SK-N-SH treated with all-trans-retinoic acid at 6 μM for 48 hours (cell line): ENCODE data around the gene DOCK4.
A peak's percentile ranks its signal among the peaks of the same experiment; 100 is the strongest.

Experiments used
- ATAC-seq: fragments of 200-7000 bp; cut with Tn5 transposase; 3 replicates; pipeline ENCODE4 v1.9.1; 2020; ENCODE audit warnings: mild to moderate bottlenecking, moderate library complexity
- ARNTL ChIP-seq: fragments of 450-650 bp; formaldehyde crosslinking; IDR thresholded peaks from 2 replicates; pipeline ENCODE4 v1.5.0; 2020; ENCODE audit warnings: low read depth, mild to moderate bottlenecking, moderate library complexity, borderline replicate concordance
- BACH2 ChIP-seq: fragments of 250-450 bp; sonication (Bioruptor Pico); IDR thresholded peaks from 2 replicates; pipeline ENCODE4 v1.9.0; 2021; ENCODE audit warnings: mild to moderate bottlenecking, borderline replicate concordance
- CSDC2 ChIP-seq: fragments of 250-450 bp; sonication (Bioruptor Pico); IDR thresholded peaks from 2 replicates; pipeline ENCODE4 v1.5.0; 2020; ENCODE audit warnings: mild to moderate bottlenecking, moderate library complexity
- ESRRG ChIP-seq: fragments of 250-450 bp; sonication (Bioruptor Pico); IDR thresholded peaks from 2 replicates; pipeline ENCODE4 v1.6.1; 2021; ENCODE audit warnings: mild to moderate bottlenecking
- GLIS3 ChIP-seq: fragments of 250-450 bp; sonication (Bioruptor Pico); IDR thresholded peaks from 2 replicates; pipeline ENCODE4 v1.5.0; 2020; ENCODE audit warnings: mild to moderate bottlenecking, moderate library complexity
- ISL1 ChIP-seq: fragments of 250-450 bp; sonication (Bioruptor Pico); IDR thresholded peaks from 2 replicates; pipeline ENCODE4 v2.1.2; 2022; ENCODE audit warnings: mild to moderate bottlenecking, moderate library complexity
- OSR1 ChIP-seq: fragments of 250-450 bp; sonication (Bioruptor Pico); IDR thresholded peaks from 2 replicates; pipeline ENCODE4 v1.8.0; 2022; ENCODE audit warnings: moderate library complexity, mild to moderate bottlenecking, inconsistent platforms
- PPARA ChIP-seq: fragments of 250-450 bp; sonication (Bioruptor Pico); IDR thresholded peaks from 2 replicates; pipeline ENCODE4 v1.5.0; 2020; ENCODE audit warnings: mild to moderate bottlenecking, borderline replicate concordance
- RARB ChIP-seq: fragments of 250-450 bp; sonication (Bioruptor Pico); IDR thresholded peaks from 2 replicates; pipeline ENCODE4 v1.8.0; 2021; ENCODE audit warnings: mild to moderate bottlenecking, moderate library complexity
- SNAI2 ChIP-seq: fragments of 250-450 bp; sonication (Bioruptor Pico); IDR thresholded peaks from 2 replicates; pipeline ENCODE4 v1.5.0; 2020; ENCODE audit warnings: mild to moderate bottlenecking, moderate library complexity
- TCF4 ChIP-seq: fragments of 250-450 bp; sonication (Bioruptor Pico); IDR thresholded peaks from 2 replicates; pipeline ENCODE4 v1.8.0; 2021; ENCODE audit warnings: mild to moderate bottlenecking, moderate library complexity, borderline replicate concordance
- TOX ChIP-seq: fragments of 250-450 bp; sonication (Bioruptor Pico); IDR thresholded peaks from 2 replicates; pipeline ENCODE4 v1.8.0; 2021; ENCODE audit warnings: mild to moderate bottlenecking, moderate library complexity, borderline replicate concordance
- ZC3H10 ChIP-seq: fragments of 250-450 bp; sonication (Bioruptor Pico); IDR thresholded peaks from 2 replicates; pipeline ENCODE4 v1.5.1; 2021; ENCODE audit warnings: mild to moderate bottlenecking, moderate library complexity
- ZFP30 ChIP-seq: fragments of 450-650 bp; formaldehyde crosslinking; IDR thresholded peaks from 2 replicates; pipeline ENCODE4 v1.5.0; 2022; ENCODE audit warnings: mild to moderate bottlenecking, moderate library complexity
- ZNF565 ChIP-seq: fragments of 450-650 bp; formaldehyde crosslinking; conservative IDR thresholded peaks from 2 replicates; pipeline ENCODE4 v1.5.0; 2020; ENCODE audit warnings: low read depth, mild to moderate bottlenecking, moderate library complexity
- ZNF70 ChIP-seq: fragments of 450-650 bp; formaldehyde crosslinking; IDR thresholded peaks from 2 replicates; pipeline ENCODE4 v1.5.0; 2020; ENCODE audit warnings: mild to moderate bottlenecking, moderate library complexity
- ZNF8 ChIP-seq: fragments of 450-650 bp; formaldehyde crosslinking; IDR thresholded peaks from 2 replicates; pipeline ENCODE4 v1.5.0; 2020; ENCODE audit warnings: mild to moderate bottlenecking, moderate library complexity
- TF ChIP-seq, protein P1 (sequence below): fragments of 250-450 bp; sonication (Bioruptor Pico); IDR thresholded peaks from 2 replicates; pipeline ENCODE4 v1.5.0; 2020; ENCODE audit warnings: mild to moderate bottlenecking, moderate library complexity
- TF ChIP-seq, protein P2 (sequence below): fragments of 250-450 bp; sonication (Bioruptor Pico); IDR thresholded peaks from 2 replicates; pipeline ENCODE4 v1.5.1; 2020; ENCODE audit warnings: low read depth, mild to moderate bottlenecking, moderate library complexity
- TF ChIP-seq, protein P3 (sequence below): fragments of 250-450 bp; sonication (Bioruptor Pico); IDR thresholded peaks from 2 replicates; pipeline ENCODE4 v1.8.0; 2020; ENCODE audit warnings: mild to moderate bottlenecking, moderate library complexity, borderline replicate concordance
- TF ChIP-seq, protein P4 (sequence below): fragments of 250-450 bp; sonication (Bioruptor Pico); IDR thresholded peaks from 2 replicates; pipeline ENCODE4 v1.5.1; 2021; ENCODE audit warnings: mild to moderate bottlenecking, moderate library complexity

Gene DOCK4

GRCh38 chr7:112223310-112223709 is 17.1 kb upstream of the DOCK4 start:
- TF ChIP-seq, protein P1, sequence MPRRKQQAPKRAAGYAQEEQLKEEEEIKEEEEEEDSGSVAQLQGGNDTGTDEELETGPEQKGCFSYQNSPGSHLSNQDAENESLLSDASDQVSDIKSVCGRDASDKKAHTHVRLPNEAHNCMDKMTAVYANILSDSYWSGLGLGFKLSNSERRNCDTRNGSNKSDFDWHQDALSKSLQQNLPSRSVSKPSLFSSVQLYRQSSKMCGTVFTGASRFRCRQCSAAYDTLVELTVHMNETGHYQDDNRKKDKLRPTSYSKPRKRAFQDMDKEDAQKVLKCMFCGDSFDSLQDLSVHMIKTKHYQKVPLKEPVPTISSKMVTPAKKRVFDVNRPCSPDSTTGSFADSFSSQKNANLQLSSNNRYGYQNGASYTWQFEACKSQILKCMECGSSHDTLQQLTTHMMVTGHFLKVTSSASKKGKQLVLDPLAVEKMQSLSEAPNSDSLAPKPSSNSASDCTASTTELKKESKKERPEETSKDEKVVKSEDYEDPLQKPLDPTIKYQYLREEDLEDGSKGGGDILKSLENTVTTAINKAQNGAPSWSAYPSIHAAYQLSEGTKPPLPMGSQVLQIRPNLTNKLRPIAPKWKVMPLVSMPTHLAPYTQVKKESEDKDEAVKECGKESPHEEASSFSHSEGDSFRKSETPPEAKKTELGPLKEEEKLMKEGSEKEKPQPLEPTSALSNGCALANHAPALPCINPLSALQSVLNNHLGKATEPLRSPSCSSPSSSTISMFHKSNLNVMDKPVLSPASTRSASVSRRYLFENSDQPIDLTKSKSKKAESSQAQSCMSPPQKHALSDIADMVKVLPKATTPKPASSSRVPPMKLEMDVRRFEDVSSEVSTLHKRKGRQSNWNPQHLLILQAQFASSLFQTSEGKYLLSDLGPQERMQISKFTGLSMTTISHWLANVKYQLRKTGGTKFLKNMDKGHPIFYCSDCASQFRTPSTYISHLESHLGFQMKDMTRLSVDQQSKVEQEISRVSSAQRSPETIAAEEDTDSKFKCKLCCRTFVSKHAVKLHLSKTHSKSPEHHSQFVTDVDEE (CRISPR knock-in tag), result no peak
- TF ChIP-seq ESRRG (CRISPR knock-in tag), result no peak
- TF ChIP-seq BACH2 (CRISPR knock-in tag), result no peak
- no peak for TF ChIP-seq ZNF8 (CRISPR knock-in tag)
- no peak for TF ChIP-seq ZC3H10 (CRISPR knock-in tag)
- no peak for TF ChIP-seq ZNF565
- no peak for TF ChIP-seq SNAI2
- TF ChIP-seq GLIS3, result no peak
- no peak for TF ChIP-seq TOX (CRISPR knock-in tag)
- ATAC-seq, result no peak

- no peak for ATAC-seq
- TF ChIP-seq RARB (CRISPR knock-in tag), result no peak
- no peak for TF ChIP-seq ARNTL (CRISPR knock-in tag)
- TF ChIP-seq, protein P2, sequence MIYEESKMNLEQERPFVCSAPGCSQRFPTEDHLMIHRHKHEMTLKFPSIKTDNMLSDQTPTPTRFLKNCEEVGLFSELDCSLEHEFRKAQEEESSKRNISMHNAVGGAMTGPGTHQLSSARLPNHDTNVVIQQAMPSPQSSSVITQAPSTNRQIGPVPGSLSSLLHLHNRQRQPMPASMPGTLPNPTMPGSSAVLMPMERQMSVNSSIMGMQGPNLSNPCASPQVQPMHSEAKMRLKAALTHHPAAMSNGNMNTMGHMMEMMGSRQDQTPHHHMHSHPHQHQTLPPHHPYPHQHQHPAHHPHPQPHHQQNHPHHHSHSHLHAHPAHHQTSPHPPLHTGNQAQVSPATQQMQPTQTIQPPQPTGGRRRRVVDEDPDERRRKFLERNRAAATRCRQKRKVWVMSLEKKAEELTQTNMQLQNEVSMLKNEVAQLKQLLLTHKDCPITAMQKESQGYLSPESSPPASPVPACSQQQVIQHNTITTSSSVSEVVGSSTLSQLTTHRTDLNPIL (CRISPR knock-in tag), result no peak
- TF ChIP-seq ZC3H10 (CRISPR knock-in tag), result no peak
- no peak for TF ChIP-seq TCF4
- TF ChIP-seq ZFP30 (CRISPR knock-in tag), result no peak
- no peak for TF ChIP-seq ZNF565
- no peak for TF ChIP-seq BACH2 (CRISPR knock-in tag)
These were observed 14.8 kb upstream of the DOCK4 start for GRCh38 chr7:112220877-112221434.

DNA sequence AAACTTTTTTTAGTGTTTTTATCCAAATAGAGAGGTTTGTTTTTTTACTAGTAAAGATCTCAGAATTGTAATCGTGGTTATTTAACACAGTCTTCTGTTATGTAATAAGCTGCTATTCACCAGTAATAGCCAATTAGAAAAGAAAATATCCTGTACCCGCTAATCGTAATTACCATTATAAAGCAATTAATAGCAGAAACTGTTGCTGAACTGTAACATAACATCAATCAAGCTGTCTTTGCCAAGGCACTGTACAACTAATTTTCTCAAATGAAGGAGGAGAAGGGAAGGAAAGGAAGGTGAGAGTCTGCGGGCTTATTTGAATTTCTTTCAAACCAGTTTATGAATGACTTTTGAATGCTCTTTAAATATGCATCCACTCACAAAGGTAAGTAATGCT is 9.6 kb upstream of the DOCK4 start:
- no peak for ATAC-seq
- TF ChIP-seq, protein P2 (CRISPR knock-in tag), result no peak
- no peak for TF ChIP-seq GLIS3
- TF ChIP-seq SNAI2, result no peak
- no peak for TF ChIP-seq ZNF70 (CRISPR knock-in tag)
- no peak for TF ChIP-seq ARNTL (CRISPR knock-in tag)
- TF ChIP-seq, protein P3, sequence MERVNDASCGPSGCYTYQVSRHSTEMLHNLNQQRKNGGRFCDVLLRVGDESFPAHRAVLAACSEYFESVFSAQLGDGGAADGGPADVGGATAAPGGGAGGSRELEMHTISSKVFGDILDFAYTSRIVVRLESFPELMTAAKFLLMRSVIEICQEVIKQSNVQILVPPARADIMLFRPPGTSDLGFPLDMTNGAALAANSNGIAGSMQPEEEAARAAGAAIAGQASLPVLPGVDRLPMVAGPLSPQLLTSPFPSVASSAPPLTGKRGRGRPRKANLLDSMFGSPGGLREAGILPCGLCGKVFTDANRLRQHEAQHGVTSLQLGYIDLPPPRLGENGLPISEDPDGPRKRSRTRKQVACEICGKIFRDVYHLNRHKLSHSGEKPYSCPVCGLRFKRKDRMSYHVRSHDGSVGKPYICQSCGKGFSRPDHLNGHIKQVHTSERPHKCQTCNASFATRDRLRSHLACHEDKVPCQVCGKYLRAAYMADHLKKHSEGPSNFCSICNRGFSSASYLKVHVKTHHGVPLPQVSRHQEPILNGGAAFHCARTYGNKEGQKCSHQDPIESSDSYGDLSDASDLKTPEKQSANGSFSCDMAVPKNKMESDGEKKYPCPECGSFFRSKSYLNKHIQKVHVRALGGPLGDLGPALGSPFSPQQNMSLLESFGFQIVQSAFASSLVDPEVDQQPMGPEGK (CRISPR knock-in tag), result no peak
- TF ChIP-seq ZC3H10 (CRISPR knock-in tag), result no peak

- peak; percentile 72 for ATAC-seq
- TF ChIP-seq PPARA (CRISPR knock-in tag), result no peak
- TF ChIP-seq GLIS3, result no peak
- no peak for TF ChIP-seq RARB (CRISPR knock-in tag)
These were observed 8.7 kb upstream of the DOCK4 start for GRCh38 chr7:112214883-112215282.

DNA sequence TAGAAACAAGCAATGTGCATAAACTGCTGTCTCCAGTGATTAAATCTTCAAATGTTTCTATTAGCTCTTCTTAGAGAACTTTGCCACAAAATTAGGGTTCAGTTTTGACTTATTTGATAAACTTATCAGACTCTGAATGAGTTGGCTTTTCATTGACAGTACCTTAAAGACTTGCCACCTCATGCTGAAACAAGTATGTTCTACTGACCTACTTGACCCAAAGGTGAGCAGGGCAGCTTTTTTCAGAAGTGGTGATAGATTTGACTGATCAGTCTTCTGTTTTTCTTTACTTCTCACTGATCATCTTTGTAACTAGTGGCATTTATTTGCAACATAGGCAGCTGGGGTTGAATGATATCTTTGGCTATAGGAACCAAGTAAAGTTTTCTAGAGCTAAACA is 8.1 kb upstream of the DOCK4 start:
- TF ChIP-seq ARNTL (CRISPR knock-in tag) (no peak), OSR1 (CRISPR knock-in tag) (no peak), TOX (CRISPR knock-in tag) (no peak), RARB (CRISPR knock-in tag) (no peak), TCF4 (no peak), SNAI2 (no peak), GLIS3 (no peak), CSDC2 (CRISPR knock-in tag) (no peak), ZC3H10 (CRISPR knock-in tag) (no peak), ZNF70 (CRISPR knock-in tag) (no peak), ZNF565 (no peak), ZFP30 (CRISPR knock-in tag) (no peak), ESRRG (CRISPR knock-in tag) (no peak), PPARA (CRISPR knock-in tag) (no peak), ISL1 (CRISPR knock-in tag) (no peak), ZNF8 (CRISPR knock-in tag) (no peak)
- TF ChIP-seq, protein P4, sequence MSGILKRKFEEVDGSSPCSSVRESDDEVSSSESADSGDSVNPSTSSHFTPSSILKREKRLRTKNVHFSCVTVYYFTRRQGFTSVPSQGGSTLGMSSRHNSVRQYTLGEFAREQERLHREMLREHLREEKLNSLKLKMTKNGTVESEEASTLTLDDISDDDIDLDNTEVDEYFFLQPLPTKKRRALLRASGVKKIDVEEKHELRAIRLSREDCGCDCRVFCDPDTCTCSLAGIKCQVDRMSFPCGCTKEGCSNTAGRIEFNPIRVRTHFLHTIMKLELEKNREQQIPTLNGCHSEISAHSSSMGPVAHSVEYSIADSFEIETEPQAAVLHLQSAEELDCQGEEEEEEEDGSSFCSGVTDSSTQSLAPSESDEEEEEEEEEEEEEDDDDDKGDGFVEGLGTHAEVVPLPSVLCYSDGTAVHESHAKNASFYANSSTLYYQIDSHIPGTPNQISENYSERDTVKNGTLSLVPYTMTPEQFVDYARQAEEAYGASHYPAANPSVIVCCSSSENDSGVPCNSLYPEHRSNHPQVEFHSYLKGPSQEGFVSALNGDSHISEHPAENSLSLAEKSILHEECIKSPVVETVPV (CRISPR knock-in tag), result no peak
- TF ChIP-seq, protein P2 (CRISPR knock-in tag), result no peak

More for the DNA sequence above, 8.1 kb upstream of the DOCK4 start:
- no peak for ATAC-seq
